CD8-positive, alpha-beta T cell (primary cell): Measurements from ENCODE around the gene DYDC2. TPM values are rescaled to one million over a fixed set of nuclear protein-coding genes. Genes with fewer than 3 reads are reported as not detected.

Experiments used
- total RNA-seq, 46 experiments: library from RNA in 2 of 46; stranded (reverse) in 2 of 46; gene quantifications; one replicate each; pipeline ENCODE4 v1.2.3 and lab custom pipeline; 2021 to 2026

DYDC2 gene
- total RNA-seq, 2 experiments from 2014 or later: not detected

Other genes with a start within 250 kb of the DYDC2 start
- not detected for gene PLAC9, start 224.1 kb upstream of the DYDC2 start, total RNA-seq
- gene ANXA11, start 151.2 kb upstream of the DYDC2 start, total RNA-seq: 100 to 1,000 TPM; 136 to 141 TPM
- not detected for gene MAT1A, start 67.1 kb upstream of the DYDC2 start, total RNA-seq
- gene DYDC1, start within 50 bp of the DYDC2 start, total RNA-seq: not detected
- 1 to 10 TPM; 4.6 to 5.1 TPM for gene PRXL2A, start 51.8 kb downstream of the DYDC2 start, total RNA-seq
- gene TSPAN14, start 97.5 kb downstream of the DYDC2 start, total RNA-seq: 10 to 100 TPM; 63.9 to 66.1 TPM
- gene SH2D4B, start 181.1 kb downstream of the DYDC2 start, total RNA-seq: under 1 TPM in 1 of 2 experiments, not detected in 1; 0.36 TPM